Muscle of back (tissue), 11 donors: ENCODE data around the gene CREB5. TPM values are rescaled to one million over a fixed set of nuclear protein-coding genes. Genes with fewer than 3 reads are reported as not detected.

Source experiments
- DNase-seq, 3 donors: peaks; one replicate each; pipeline versions ENCODE4 v3.0.0 to v3.0.0-alpha.2; 2013
- polyA plus RNA-seq, 10 donors: library from polyadenylated mRNA; unstranded; fragments of 120-200 nt; gene quantifications; one replicate each; pipeline ENCODE4 v1.2.1, GENCODE V29; 2013; ENCODE audit not compliant: insufficient read length in 10 of 10

Gene CREB5
- polyA plus RNA-seq, 10 donors: 23.7 to 41.3 (median 31.9) TPM

DNA sequence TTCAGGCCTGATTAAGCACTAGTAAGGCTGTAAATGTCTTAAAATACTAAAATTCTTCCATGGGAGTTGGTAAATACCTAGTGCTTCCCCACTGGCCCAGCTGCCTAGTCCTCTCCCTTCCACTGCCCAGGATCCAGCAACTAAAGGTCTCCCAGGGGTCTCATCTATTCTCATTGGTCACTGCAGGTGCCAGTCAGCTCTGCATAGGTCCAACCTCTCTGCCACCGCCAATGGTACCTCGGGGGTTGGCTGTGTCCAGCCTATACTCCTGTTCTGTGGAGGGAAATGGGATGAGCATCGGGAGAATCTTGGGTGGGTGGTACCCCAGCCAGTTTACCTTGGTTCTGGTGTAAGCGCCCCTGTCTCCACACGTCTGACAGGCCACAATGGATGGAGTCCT, 6.1 kb upstream of the CREB5 start:
- no peak for DNase-seq

DNA sequence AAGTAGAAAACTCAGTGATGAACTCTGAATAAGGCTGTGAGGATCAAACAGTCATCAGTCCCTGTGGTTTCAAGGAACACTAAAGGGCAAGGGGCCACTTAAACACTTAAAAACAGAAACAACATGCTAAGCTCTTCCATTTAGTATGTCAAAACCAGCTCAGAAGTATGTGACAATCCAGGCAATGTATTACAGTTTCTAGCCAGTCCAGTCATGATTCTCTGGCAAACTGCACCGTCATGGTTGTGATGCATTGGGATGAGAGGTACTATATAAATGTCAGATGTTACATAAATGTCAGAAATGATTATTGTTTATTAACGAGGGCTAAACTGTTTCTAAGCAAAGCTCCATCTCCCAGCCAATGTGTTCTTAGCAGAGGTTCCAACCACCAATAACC, 4.7 kb upstream of the CREB5 start:
- DNase-seq: peak in 1 of 3 donors; percentile 71

DNA sequence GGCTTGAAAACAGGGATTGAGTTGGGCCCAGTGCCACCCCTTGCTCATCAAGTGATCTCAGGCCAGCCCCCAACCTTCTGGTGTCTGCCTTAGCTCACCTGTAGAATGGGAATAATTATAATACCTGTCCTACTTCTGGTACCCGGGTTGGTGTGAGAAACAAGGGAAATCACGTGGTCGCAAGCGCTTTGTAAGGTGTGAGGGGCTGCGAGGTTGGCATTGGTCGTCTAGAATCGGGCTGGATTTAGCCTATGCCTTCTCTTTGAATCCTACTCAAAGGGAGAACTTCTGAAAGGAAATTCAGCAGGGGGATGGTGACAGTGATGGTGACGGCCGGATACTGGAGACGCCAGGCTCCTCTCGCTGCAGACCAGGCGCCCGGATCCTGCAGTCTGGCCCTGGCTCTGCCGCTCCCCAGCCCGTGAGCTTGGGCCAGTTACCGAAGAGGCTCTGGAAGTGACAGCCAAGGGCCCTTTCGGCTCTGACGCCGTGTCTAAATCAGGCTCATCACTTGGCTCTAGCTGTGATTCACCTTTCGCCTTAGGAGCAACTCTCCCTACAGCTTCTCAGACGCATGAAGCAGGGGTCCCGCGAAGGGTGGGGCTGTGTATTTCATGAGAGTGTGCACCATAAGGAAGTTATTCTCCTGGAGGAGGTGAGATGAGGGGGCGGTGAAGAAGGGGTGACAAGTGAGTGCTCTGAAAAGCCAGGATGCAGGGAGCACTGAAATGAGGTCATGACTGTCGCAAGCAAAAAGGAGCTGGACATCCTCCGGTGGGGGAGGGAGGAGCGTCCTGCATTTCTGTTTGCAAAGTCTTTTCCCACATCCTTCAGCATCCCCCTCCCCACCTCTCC, 4.0 kb upstream of the CREB5 start:
- no peak for DNase-seq

DNA sequence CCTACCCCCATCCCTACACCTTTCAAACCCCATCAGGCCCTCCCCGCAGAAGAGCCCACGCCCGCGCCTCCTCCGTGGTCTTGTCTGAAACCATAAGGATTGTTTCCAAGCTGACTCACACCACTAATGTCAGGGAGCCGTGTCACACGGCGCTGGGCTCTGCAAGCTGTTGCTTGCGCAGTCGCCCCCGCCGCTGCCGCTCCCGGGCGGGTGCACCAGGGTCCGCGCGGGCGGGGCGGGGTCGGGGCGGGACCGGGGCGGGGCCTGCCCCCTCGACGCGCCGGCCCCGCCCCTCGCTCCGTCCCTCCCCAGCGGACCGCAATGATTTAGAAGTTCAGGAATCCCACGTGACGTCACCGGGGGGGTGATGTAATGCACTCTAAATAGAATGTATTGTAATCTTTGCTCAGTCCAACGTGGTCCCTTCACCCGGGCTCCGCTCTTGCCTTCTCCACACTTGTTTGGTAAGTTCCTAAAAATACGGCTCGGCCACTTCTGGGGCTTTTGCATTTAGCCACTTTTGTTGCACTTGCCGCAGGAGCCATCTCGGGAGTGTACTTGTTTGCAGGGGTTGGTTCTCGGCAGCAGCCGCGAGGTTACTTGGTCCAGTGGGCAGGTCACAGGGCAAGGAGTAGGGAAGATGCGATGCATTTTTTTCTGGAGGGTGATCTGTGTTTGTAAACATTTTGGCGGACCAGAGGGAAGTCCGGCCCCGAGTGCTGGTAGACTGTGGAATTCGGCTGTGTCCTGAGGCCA, 3.2 kb upstream of the CREB5 start:
- peak; percentile 97 for DNase-seq

DNA sequence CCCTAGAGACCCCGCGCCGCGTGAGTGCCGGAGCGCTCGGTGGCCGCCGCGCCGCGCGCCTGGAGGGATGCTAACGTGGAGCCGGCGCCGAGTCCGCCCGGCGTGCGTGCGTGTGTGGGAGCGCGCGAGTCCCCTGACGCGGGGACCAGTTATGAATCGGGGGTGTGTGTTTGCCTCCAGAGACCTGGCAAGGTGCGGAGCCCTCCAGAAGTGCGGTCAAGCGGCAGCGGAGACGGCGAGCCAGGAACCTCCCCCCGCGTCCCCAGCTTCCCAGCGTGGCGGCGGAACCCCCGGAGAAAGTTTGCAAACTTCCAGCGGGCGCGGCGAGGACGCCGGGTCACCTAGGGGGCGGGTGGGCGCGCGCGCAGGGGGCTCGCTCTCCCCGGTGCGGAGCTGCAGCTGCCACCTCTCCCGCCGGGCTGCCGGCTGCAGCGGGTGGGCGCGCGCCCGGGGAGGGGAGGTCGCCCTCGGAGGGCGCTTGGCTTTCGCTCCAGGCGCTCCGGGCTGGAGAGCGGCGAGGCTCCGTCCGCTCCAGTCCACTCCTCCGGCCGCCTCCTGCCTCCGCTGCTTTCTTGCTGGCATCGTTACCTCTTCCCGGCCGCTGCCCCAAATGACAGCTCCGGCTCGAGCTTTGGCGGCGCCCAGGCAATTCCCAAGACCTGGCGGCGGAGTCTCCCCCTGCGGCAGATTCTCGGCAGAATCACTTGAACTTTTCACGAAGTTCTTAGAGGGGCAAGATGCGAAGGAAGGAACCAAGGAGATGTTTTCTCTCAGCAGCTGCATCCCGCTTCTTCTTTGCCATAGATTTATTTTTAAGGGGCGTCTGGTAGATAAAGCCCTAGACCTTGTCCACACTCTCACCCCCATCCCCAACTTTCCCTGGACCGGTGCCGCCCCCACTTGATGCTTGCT, 2.3 kb upstream of the CREB5 start:
- peak in 2 of 3 donors; percentile 41 to 75 for DNase-seq

DNA sequence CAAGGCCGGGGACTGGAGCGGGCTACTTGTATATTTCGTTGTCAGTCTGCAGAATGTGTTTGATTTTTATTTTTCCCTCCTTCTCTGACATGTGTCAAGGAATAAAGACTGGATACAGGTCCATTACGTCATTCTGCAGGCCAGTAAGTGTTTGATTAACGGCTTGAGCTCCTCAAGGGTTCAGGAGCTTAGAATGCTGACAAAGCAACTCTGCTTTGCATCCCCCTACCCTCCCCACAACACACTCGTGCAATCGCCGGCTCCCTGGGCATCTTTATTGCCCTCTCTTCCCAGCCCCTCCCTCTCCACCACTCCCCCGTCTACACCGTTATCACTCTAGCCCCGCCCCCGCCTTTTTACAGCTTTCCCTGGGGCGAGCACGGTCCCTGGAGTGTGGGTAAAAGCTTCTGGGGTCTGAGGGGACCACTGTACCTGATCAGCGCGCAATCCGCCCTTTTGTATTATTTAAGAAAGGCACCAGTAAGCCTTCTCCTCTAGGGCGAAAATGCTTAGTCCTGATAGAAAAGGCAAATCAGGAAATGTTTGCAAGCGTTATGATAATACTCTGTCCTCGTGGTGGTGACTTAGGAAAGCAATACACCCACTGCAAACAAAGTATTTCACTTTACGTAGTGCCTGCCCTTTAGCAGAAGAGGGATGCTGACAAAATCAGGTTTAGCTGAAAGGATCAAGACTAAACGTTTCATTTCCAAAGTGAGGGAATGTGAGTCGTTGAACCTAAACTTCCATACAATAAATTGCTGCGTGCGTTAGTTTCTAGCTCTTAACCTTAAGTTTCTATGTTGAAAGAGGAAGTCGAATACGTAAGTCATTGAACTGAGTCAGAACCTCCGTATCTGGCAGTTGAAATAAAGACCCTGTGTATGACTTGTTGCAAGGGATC, 1.4 kb upstream of the CREB5 start:
- DNase-seq: peak in 2 of 3 donors; percentile 59 to 87

DNA sequence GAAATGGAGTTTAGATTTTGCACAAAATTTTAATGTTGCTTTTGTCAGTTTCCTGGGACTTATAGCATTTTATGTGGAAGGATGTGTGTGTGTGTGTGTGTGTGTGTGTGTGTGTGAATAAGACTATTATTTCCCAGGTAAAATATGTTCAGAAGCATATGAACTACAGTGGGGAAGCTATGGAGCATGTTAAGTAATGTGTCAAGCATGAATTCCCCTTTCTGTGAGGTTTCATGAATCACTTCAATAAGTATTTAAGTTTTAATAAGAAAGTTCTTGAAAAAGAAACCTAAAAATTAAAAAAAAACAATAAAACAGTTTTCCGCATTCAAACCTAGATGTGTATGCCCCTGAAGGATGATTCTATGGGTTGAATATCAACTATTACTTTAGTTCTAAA, 693 bp downstream of the CREB5 start:
- no peak for DNase-seq

DNA sequence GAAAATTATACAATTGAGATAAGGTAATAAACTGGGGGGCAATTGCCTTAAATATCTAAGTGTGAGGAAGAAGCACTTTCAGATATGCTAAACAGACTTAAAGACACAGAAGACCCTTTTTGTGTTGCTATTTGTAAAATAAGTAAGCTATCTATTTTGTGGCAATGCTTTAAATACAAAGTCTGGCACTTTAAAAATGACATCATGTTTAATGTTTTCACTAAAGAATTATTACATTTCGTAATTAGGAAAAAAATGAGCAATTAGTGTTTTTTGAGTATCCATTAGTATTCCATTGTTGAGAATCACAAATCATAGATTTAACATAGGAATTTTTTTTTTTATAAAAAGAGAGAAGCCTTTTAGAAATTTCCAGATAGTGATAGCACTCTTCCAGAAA, 2.1 kb downstream of the CREB5 start:
- DNase-seq: no peak

DNA sequence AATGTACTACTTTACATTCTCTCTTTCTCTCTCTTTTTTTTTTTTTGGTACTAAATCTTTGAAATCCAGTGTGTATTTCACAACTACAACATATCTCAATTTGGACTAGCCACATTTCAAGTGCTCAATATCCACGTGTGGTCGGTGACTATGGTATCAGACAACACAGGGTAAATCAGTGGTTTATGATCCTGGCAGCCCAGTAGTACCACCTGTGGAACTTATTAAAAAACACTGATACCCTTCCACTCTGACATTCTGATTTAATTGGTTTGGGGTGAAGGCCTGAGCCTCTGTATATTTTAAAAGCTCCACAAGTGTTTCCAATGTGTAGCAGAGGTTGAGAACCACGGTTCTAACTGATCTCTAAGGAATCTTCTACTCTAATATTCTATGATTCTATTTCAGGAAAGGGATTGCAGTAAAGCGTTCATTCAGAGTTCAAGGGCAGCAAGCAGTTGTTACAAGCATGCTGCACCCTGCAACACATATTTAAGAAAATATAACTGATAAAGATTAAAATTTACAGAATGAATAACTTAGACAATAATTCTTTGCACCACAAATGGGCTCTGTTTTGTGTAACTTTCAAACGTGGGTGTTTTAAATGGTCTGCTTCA, 5.1 kb downstream of the CREB5 start:
- DNase-seq: no peak

DNA sequence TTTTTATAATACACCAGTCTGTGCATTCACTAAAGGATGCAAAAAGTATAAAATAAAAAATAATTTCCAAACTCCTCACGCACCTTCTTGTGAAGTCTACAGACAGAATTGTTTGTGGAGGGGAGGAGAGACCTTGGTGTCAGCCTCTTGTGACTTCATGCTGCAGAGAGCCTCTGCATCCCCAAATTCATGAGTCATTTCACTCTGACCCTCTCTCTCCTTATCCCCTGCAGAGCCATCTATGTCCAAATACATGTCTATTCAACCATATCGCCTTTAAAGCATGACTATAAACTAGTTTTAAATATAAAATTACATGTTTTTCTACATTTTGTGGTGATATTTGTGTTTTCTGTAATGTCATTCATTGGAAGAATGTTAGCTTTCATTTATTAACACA, 6.0 kb downstream of the CREB5 start:
- no peak for DNase-seq

DNA sequence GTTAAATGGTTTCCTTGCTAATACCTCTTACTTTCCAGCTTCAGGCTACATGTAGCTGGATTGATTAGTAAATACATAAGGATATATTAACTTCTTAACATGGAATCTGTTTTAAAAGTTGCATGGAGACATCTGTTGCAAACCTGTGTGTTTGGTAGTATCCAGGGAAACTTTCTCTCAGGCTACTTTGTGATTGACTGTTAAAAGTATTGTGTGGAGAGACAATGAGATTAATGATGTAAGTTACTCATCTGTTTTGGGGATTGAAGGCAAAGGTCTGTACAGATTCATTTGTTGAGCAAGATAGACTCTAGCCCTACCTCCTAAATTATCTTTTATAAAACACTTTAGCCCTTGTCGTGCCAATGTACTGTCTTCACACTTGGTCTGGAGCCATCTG, 6.6 kb downstream of the CREB5 start:
- DNase-seq: peak in 1 of 3 donors; percentile 43

DNA sequence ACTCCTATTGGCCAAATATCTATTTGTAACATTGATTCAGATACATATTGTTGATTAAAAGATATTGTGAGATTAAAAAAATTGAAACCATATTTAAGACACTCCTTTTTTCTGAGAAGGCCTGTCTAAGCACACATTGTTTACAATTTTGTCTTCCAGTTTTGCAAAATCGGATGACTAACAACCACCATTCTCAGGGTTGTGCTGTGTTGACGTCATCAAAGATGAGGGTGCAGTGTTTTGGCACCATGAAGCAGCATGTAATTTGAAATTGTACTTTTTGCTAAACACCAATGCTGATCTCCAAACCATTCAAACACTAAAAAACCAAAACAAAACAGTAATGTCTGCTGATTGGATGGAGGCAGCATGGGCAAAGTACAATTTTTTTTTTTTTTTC, 7.4 kb downstream of the CREB5 start:
- no peak for DNase-seq

DNA sequence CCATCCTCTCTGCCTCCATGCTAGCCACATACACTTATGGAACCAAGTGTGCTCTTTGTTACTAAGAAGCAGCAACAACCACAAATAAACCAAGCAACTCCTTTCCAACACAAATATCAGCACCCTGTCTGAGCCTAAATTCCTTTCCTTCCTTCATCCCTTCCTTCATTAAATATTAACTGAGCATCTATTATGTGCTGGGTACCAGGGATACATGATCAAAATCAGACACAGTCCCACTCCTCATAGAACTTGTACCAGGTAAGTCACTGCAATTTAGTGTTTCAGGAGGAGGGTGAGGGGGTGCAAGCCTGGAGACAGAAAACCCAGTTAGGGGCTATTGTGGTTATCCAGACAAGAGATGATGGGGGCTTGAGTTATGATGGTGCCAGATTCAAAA, 10.8 kb downstream of the CREB5 start:
- no peak for DNase-seq

DNA sequence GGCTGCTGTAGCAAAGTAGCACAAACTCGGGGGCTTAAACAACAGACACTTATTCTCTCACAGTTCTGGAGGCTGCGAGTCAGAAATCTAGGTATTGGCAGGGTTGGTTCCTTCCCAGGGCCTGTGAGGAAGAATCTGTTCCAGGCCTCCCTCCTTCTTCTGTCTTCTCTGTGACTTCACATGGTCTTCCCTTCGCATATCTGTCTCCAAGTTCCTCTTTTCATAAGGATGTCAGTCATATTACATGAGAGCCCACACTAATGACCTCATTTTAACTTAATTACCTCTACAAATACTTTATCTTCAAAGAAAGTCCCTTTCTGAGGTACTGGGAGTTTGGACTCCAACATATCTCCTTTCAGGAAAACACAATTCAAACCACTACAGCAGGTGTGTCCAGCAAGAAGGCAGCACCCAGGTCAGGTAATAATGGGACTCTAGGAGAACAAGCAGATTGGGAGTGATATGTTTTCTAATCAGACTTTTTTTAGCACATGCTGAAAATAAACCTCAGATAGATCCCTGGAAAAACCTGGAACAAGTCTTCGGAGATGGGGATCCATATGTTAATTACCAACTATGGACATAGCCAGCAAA, 11.7 kb downstream of the CREB5 start:
- no peak for DNase-seq

DNA sequence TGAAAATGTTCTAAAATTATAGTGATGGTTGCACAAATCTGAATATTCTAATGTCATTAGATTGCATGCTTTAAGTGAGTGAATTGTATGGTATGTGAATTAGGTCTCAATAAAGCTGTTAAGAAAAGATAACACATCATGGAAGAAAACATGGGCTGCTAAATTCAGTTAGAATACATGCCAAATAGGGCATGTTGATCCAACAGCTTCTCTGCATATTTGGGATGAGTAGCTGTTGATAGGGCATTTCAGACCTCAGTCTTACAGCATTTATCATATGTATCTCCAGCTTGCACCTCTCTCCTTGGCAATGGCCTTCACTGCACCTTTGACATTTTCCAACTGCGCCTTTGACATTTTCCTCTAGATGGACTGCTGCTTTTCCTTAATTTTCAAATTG, 13.2 kb downstream of the CREB5 start:
- no peak for DNase-seq

DNA sequence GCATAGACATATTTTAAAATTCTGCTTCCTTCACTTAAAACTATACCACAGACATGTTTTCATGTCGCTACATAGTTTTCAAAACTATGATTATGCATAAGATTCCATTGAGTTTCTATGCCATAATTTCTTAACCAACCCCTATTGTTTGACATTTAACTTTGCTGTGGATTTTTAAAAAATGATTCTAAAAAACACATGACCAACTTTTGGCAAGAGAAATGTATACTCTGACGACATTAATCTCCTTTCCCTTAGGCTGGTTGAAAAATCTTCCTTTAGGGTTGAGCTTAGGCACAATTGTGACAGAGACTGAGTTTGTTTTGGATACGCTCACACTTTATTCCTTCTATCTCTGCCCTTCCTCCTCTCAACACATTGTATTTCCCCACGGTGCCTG, 14.9 kb downstream of the CREB5 start:
- DNase-seq: no peak

DNA sequence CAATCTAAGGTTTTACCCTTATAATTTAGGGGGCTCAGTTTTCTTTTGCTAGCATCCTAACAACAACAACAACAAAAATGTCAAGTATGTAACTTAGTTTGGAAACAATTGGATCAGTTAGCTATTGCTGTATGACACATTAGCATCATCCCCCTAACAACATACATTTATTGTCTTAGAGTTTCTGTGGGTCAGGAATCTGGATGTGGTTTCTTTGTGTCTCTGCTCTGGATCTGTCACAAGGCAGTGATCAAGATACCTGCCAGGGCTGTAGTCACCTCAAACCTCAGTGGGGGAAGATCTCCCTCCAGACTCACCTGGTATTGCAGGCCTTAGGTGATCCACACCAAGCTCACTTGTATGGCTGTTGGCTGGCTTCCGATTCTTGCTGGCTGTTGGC, 18.3 kb downstream of the CREB5 start:
- DNase-seq: no peak

DNA sequence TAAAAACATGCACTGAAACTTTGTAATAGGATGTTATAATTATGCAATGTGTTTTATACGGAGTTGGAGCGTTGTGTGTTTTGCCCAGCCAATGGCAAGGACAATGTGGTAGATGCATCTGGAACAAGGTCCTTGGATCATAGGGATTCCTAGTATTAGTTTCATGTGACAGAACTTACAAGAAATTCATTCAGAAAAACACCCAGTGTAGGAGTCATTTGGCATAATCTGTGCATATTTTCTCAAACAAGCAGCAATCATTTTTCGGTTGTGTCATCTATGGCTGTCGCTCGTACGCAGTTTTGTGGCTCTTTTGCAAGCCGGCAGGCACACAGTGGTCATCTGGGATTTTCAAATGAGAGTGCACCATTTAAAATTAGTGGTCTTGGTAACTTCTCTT, 19.8 kb downstream of the CREB5 start:
- DNase-seq: peak in 1 of 3 donors; percentile 37

DNA sequence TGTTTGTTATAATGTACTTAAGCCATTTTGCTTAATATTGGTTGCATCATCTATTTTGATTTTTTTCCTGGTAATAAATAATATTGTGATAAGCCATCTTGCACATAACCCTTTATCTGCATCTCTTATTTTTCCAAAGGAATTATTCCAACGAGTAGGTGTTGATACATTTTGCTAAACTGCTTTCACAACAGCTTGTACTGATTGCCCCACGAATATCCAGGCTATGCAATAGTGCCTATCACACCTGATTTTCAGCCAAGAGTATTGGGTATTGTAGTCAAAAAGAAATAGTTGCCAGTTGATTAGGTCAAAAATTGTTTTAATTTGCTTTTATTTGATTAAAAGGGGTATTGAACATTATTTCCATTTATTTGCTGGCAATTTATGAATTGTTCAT, 20.7 kb downstream of the CREB5 start:
- DNase-seq: no peak

DNA sequence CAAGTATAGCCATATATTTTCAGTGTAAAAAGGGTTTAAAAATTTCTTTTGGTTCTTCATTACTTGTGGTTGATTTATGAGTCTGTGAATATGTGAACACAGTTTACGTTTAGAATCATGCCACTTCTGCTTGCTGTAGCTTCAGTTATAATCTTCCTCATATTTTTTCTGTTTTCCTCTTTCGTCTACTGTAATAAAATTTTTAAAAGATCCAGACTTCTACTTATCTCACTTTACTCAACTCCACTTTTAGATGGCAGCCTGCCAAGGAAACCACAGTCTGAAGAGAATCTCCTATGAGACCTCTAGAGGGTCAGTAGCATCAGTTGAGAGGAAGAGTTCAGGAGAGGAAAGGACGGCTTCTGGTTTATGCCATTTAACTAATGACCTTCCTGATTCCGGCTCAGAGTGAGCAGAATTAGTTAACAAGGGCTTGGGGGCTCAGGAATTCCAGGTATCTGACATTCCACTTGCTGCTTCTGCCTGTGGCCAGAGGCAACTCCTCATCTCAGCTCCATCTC, 21.4 kb downstream of the CREB5 start:
- no peak for DNase-seq
